T-helper 2 cell treated with Interferon-gamma antibody and Interleukin-4, amounts not matched to agents 100 ng/mL and 5 ng/mL, for 36 hours (primary cell): ENCODE results near the gene ZNF576. TPM values are rescaled to one million over a fixed set of nuclear protein-coding genes. Genes with fewer than 3 reads are reported as not detected.
"Not testable (repeated sequence)": the region's sequence is repeated elsewhere in the genome, so short reads cannot be mapped to it uniquely, and the experiment has no call there.

Experiments used
- intact Hi-C: fragments of 100-400 bp; cut with micrococcal nuclease; formaldehyde crosslinking; loops from one replicate; pipeline ENCODE4 v1.15.1; 2023
- total RNA-seq: library from RNA; stranded (reverse); gene quantifications from 2 replicates; pipeline ENCODE4 v1.2.3, GENCODE V29; 2022

Gene ZNF576
- total RNA-seq, 1 donor from 2014 or later, result 15.6 TPM

DNA sequence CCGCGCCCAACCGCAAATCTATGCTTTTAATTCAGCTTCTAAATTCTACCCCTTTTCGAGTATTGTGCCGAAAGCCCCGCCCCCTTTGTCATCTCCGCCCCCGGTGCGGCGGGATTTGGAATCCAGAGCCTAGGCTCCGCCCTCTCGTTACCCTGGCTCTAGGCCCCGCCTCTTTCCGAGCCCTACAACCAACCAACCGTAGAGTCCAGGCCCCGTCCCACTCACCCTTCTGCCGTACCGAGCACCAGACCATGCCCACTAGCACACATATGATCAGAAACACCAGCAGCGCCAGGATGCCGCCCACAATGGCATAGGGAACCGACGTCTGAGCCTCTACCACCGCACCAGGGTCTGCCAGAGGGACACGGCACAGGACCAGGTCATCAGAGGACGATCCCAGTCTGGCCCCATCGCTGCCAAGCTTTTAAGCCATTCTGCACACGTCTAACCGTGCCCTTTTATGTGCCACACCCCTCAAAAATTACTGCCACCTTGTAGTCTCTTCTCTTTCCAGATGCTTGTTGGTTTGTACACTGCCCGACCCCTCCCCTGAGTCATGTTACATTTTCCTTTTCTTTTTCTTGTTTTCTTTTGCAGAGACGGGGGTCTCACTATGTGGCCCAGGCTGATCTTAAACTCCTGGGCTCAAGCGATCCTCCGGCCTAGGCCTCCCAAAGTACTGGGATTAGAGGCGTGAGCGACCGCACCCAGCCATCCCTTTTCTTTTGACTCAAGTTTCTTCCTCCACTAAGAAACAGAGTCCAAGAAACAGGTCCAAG, 27.7 kb downstream of the ZNF576 start:
- intact Hi-C loops, result no loop called here

- intact Hi-C loops, result no loop called here
Measured at GRCh38 chr19:43624933-43625332, 28.5 kb downstream of the ZNF576 start.

- intact Hi-C loops, result no loop called here
Measured at GRCh38 chr19:43625918-43626579, 29.7 kb downstream of the ZNF576 start.

- intact Hi-C loops, result no loop called here
Measured at GRCh38 chr19:43626838-43627237, 30.4 kb downstream of the ZNF576 start.

- intact Hi-C loops, result no loop called here
Measured at GRCh38 chr19:43628646-43629326, 32.4 kb downstream of the ZNF576 start.

- intact Hi-C loops, result no loop called here
Measured at GRCh38 chr19:43631491-43631890, 35.1 kb downstream of the ZNF576 start.

GRCh38 chr19:43633520-43633919, 37.1 kb downstream of the ZNF576 start:
- intact Hi-C loops, result no loop called here

DNA sequence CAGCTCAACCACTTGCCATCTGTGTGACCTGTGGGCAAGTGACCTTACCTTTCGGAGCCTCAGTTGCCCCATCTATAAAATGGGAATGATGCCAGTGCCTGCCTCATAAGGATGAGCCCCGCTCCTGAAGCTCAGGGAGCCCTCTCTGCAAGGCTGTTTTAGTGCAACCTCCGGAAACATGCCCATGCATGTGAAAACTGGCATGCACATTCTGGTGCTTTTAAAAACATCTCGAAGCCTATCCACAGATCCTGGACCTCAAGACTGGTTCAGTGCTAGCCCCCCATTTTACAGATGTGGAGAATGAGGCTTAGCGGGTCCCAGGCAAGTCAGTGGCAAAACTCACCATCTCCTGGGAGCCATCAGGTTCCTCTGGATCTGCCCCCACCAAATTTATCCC, 37.7 kb downstream of the ZNF576 start:
- intact Hi-C loops, result no loop called here

DNA sequence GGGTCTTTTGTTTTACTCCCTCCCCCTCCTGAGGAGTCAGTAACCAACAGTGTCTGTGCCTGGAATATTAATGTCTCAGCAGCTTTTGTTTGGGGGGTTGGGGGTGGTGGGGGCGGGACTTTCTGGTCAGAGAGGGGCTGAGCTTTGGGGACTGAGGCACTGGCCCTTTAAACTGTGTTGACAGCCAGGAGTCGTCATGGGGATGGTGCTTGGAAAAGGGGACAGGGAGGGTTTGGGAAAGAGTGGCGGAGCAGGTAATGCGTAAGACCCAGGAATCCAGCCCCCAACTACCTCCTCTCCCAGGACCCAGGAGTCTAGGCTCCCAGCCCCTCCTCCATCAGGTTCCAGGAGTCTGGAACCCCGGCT, 38.1 kb downstream of the ZNF576 start:
- intact Hi-C loops, result no loop called here

GRCh38 chr19:43634872-43635560, 38.6 kb downstream of the ZNF576 start:
- intact Hi-C loops, result no loop called here

DNA sequence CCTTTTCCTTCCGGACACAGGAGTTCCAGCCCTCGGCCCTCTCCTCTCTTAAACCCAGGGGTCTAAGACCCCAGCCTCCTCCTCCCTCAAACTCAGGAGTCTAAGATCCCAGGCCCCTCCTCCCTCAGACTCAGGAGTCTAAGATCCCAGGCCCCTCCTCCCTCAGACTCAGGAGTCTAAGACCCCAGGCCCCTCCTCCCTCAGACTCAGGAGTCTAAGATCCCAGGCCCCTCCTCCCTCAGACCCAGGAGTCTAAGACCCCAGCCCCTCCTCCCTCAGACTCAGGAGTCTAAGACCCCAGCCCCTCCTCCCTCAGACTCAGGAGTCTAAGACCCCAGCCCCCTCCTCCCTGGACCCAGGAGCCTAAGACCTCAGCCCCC, 39.2 kb downstream of the ZNF576 start:
- intact Hi-C loops, result not testable (repeated sequence)

DNA sequence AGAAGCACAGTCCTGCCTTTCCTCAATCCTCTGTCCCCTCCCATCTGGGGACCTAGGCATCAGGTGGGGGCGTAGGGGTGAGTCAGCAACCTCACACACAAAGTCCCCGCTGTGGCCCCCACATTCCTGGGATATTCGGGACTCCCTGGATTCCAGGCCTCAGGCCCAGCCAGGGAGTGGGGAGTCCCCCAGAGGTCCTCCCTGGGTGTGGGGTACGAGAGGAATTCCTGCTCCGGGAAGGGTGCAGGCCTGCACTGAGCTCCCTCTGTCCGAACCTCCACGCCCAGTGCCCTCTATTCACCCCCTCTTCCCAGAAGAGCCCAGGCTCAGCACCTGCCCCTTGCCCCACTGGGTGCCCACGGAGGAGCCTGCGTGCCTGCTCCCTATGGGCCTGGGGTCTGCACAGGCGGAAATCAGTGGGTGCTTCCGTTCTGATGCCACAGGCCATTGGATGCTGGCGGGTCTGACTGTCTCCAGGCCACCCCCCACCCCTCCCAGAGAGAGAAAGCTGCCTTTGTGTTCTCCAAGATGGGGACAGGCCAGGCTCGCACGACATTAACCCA, 39.8 kb downstream of the ZNF576 start:
- intact Hi-C loops, result no loop called here

DNA sequence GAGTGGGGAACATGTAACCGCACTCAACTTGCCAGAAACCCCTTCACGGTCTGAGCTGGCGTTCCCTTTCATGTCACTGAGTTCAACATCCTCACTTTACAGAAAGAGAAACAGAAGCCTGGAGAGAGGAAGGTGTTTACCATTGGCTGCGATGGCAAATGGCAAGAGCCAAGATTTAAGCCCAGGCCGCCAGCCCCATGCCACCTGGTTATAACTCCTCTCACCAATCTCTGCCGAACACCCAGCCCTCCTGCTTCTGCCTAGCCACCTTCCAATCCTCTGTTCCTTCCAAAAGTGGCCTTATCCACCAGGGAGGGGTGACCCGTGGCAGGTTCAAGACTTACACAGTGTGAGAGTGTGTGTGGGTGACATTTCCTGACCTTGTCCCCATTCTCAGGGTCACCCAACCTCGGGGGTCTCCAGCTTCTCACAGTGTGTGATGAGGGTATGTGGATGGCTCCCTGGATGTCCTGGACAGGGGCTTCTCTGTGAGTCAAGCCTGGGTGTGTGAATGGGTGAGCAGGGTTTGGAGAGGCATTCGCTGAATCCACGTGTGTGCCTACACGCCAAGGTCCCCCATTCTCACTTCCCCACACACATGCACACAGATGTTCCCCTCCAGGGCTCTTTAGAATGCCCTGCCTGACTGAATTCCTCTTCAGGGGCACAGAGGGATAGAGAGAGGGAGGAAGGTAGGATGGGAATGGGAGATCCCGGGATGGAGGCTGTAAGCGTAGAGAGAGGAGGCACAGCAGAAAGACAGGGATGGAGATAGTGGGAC, 42.0 kb downstream of the ZNF576 start:
- intact Hi-C loops, result loop anchor here (2.0 kb wide), 1 partner anchor 20 kb away; the partner anchor contains the start of gene ZNF428

GRCh38 chr19:43638995-43639518, 42.7 kb downstream of the ZNF576 start:
- intact Hi-C loops, result loop anchor here (2.0 kb wide), 1 partner anchor 20 kb away; the partner anchor contains the start of gene ZNF428

GRCh38 chr19:43639519-43640423, 43.4 kb downstream of the ZNF576 start, which contains the start of gene CADM4:
CADM4 (minus strand) TSS chr19:43639850; CDS start chr19:43639790, 60 bp downstream.
- intact Hi-C loops, result loop anchor here (2.0 kb wide), 1 partner anchor 21 kb away; the partner anchor contains the start of gene ZNF428

- intact Hi-C loops, result no loop called here
Measured at GRCh38 chr19:43640424-43640757, 44.0 kb downstream of the ZNF576 start.

GRCh38 chr19:43641333-43641732, 44.9 kb downstream of the ZNF576 start:
- intact Hi-C loops, result no loop called here

- intact Hi-C loops, result no loop called here
Measured at GRCh38 chr19:43642531-43642930, 46.1 kb downstream of the ZNF576 start.

DNA sequence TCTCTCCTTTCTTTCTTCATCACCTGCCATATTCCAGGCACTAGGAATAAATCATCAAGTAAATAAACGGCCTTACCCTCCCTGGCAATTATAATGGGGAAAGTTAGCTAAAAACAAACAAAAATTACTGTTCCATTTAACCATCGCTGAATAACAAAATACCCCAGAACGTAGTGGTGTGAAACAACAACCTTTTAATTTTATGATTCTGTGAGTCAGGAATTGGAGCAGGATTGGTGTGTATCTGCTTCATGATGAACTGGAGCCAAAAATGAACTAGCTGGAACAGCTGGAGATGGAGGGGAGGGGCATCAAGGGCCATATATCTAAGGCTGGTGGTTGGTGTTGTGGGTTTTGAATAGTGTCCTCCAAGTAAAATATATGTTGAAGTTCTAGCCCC, 46.9 kb downstream of the ZNF576 start:
- intact Hi-C loops, result no loop called here
